NCI-H2081 treated with DMSO at 0.1 percent for 48 hours (cell line): ENCODE results near the gene RPH3AL.

Experiments
- DNase-seq: peaks from one replicate; lab custom pipeline; 2025; lab: John Stamatoyannopoulos, UW

RPH3AL gene

GRCh38 chr17:353213-353837 lies 718 bp upstream of the RPH3AL start:
- DNase-seq = no peak

GRCh38 chr17:351875-352420 lies 659 bp downstream of the RPH3AL start:
- no peak for DNase-seq

- DNase-seq = no peak
Measured at GRCh38 chr17:351449-351738, 1.2 kb downstream of the RPH3AL start.

- DNase-seq = no peak
Measured at GRCh38 chr17:350706-351448, 1.7 kb downstream of the RPH3AL start.

GRCh38 chr17:349666-350065 lies 2.9 kb downstream of the RPH3AL start:
- no peak for DNase-seq

- DNase-seq = no peak
Measured at GRCh38 chr17:348692-349425, 3.7 kb downstream of the RPH3AL start.

GRCh38 chr17:348012-348411 lies 4.6 kb downstream of the RPH3AL start:
- DNase-seq = no peak

- DNase-seq = no peak
Measured at GRCh38 chr17:347309-347899, 5.2 kb downstream of the RPH3AL start.

- DNase-seq = no peak
Measured at GRCh38 chr17:345992-346785, 6.4 kb downstream of the RPH3AL start.

GRCh38 chr17:345261-345660 lies 7.3 kb downstream of the RPH3AL start:
- DNase-seq = no peak

- DNase-seq = no peak
Measured at GRCh38 chr17:343875-344752, 8.5 kb downstream of the RPH3AL start.

- DNase-seq = no peak
Measured at GRCh38 chr17:343211-343610, 9.4 kb downstream of the RPH3AL start.

GRCh38 chr17:340074-340473 lies 12.5 kb downstream of the RPH3AL start:
- DNase-seq = no peak

GRCh38 chr17:339193-340061 lies 13.2 kb downstream of the RPH3AL start:
- no peak for DNase-seq

- DNase-seq = no peak
Measured at GRCh38 chr17:338442-339192, 14.0 kb downstream of the RPH3AL start.

- no peak for DNase-seq
Measured at GRCh38 chr17:337866-338265, 14.7 kb downstream of the RPH3AL start.

- DNase-seq = no peak
Measured at GRCh38 chr17:337453-337852, 15.2 kb downstream of the RPH3AL start.

- no peak for DNase-seq
Measured at GRCh38 chr17:337022-337420, 15.6 kb downstream of the RPH3AL start.
